Motor neuron (in vitro differentiated cells): Measurements from ENCODE around the gene CDKN1C. TPM values are rescaled to one million over a fixed set of nuclear protein-coding genes. Genes with fewer than 3 reads are reported as not detected.

Source experiments
- ATAC-seq, 8 experiments: fragments of 200-7000 bp; cut with Tn5 transposase; replicated peaks in 6 of 8; 2 replicates each; pipeline ENCODE4 v1.8.0; 2021; ENCODE audit warnings: mild to moderate bottlenecking in 8 of 8, moderate library complexity in 8 of 8
- H3K27ac ChIP-seq, 2 donors: fragments of 250-450 bp; sonication (Bioruptor Pico); 2 replicates each; pipeline ENCODE4 v1.9.0; 2021; ENCODE audit warnings: antibody characterized with exemption in 2 of 2, mild to moderate bottlenecking in 2 of 2, moderate library complexity in 1 of 2
- H3K4me1 ChIP-seq, 2 donors: fragments of 250-450 bp; sonication (Bioruptor Pico); replicated peaks in 1 of 2; 2 replicates each; pipeline ENCODE4 v1.6.1; 2021; ENCODE audit warnings: antibody characterized with exemption in 2 of 2, mild to moderate bottlenecking in 2 of 2, moderate library complexity in 1 of 2
- H3K4me3 ChIP-seq, 5 donors: fragments of 250-450 bp; sonication (Bioruptor Pico); 2 replicates each; pipeline ENCODE4 v1.9.0; 2021; ENCODE audit warnings: antibody characterized with exemption in 5 of 5, mild to moderate bottlenecking in 5 of 5, moderate library complexity in 4 of 5
- WGBS, 10 experiments: fragments of 450-650 bp; shearing (Covaris generic); methylation state at CpG; one replicate each; pipeline ENCODE4 v1.0.0; 2022; 5-methylcytosine and 5-hydroxymethylcytosine counted together
- in situ Hi-C, 9 experiments: fragments of 400-800 bp; cut with MboI; loops; one replicate each; pipeline ENCODE4 v1.15.0; 2021; ENCODE audit warnings: low sequenced_read_pairs in 9 of 9, low pct_unique_long_range_greater_than_20kb in 2 of 9; ENCODE audit not compliant: unreplicated experiment in 9 of 9
- total RNA-seq, 8 experiments: library from RNA; unstranded; fragments of 300-600 nt; gene quantifications; 2 replicates each; pipeline versions ENCODE4 v1.2.3 to v1.2.4, GENCODE V29; 2022

CDKN1C gene
- total RNA-seq, result 10 to 100 TPM in 7 of 8 experiments, 1 to 10 TPM in 1; 5.0 to 80.1 (median 37.8) TPM

DNA sequence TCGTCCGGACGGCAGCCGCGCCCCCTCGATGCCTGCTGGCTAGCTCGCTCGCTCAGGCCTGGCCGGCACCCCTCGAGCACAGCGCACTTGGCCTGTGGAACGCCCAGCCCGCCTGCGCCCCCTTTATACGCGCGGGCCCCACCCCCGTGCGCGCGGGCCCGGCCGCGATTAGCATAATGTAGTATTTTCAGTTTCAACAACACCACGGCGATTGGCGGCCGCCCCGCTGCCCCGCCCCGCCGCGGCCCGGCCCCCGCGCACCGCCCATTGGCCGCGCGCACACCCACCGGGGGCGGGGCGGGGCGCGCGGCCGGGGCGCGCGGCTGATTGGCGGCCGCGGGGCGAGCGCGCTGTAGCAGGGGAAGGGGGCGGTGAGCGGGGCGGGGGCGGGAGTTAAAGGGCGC is at the start of gene CDKN1C:
TSS of gene CDKN1C (minus strand) at position 98 of the 404 bp plus-strand sequence. CDS start 319 bp downstream, outside the sequence.
- H3K4me1 ChIP-seq, result peaks cover 36 to 41% of the 10 kb centered on the region in 2 donors
- WGBS, 10 experiments, result no CpG with 5 or more reads among the region's 61 CpGs
- in situ Hi-C loops, result loop anchor here in 8 of 9 experiments (5.0 to 25.0 kb wide), 8 partner anchors 198 to 698 kb away; partner anchors contain the start of genes KCNQ1OT1 (in 5 of the 8), TSSC4 (in 2 of the 8), KCNQ1 (in 1 of the 8) and TRPM5 (in 1 of the 8)
- H3K27ac ChIP-seq, result peak within 1 kb of the TSS; percentile 85 to 89
- peak; percentile 61 to 77 (median 63) for ATAC-seq
- peak within 1 kb of the TSS; percentile 65 to 85 (median 76) for H3K4me3 ChIP-seq

DNA sequence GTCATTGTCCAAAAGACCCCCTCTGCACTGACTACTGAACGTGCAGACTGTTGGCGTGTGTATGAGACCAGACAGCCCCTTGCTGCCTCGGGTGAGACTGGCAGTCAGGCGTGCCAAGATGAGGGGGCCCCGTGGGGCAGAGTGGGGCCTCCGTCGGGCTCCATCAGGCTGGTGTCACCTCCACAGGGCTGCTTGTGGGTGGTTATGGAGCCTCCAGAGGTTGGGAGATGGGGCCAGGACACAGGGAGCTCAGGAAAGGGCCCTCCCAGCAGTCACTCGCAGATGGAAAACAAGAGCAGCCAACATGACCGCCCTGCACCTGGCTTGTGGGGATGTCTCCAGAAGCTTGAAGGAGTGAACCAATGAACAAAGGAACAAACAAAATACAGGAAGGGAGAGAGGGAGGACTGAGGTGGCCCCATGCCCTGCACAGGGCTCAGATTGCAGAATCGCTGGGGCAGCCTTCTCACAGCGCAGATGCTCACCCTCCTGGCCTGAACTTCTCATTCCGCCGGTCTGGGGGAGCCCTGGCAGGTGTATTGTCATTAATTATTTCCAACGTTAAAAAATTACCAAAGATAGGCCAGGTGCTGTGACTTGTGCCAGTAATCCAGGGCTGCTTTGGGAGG is 49.1 kb upstream of the CDKN1C start:
- 47 to 100% (median 86%) methylated on average over 2 to 7 of the region's 14 CpGs; no CpG with 5 or more reads in 4 of the 10 experiments for WGBS, 10 experiments
- in situ Hi-C loops, result no loop called here
- Histone ChIP-seq H3K4me3 (no peak overlapping the region), H3K4me1 (peaks cover 2 to 10% of the 10 kb centered on the region in 2 donors), H3K27ac (no peak overlapping the region)
- no peak for ATAC-seq

DNA sequence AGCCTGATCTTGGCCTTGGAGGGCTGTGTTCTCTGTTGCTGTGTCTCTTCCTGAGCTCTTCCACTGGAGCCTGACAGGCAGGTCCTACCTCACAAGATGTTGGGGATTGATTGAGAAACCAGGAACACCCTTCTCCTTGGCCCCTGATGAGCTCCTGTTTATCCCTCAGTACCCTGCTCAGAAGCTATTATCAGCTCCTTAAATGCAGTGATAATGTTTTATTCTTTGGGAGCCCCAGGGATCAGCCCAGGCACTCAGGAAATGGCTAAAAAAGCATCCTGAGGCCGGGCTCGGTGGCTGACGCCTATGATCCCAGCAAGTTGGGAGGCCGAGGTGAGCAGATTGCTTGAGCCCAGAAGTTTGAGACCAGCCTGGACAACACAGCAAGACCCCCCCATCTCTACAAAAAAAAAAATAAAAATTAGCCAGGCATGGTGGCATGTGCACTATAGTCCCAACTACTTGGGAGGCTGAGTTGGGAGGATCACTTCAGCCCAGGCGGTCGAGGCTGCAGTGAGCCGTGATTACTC is 48.5 kb upstream of the CDKN1C start:
- Histone ChIP-seq H3K4me3 (no peak overlapping the region), H3K4me1 (peaks cover 2 to 12% of the 10 kb centered on the region in 2 donors), H3K27ac (no peak overlapping the region)
- WGBS, 10 experiments, result 64 to 100% (median 90%) methylated on average over 2 to 4 of the region's 7 CpGs; no CpG with 5 or more reads in 5 of the 10 experiments
- in situ Hi-C loops, result no loop called here
- ATAC-seq, result no peak

DNA sequence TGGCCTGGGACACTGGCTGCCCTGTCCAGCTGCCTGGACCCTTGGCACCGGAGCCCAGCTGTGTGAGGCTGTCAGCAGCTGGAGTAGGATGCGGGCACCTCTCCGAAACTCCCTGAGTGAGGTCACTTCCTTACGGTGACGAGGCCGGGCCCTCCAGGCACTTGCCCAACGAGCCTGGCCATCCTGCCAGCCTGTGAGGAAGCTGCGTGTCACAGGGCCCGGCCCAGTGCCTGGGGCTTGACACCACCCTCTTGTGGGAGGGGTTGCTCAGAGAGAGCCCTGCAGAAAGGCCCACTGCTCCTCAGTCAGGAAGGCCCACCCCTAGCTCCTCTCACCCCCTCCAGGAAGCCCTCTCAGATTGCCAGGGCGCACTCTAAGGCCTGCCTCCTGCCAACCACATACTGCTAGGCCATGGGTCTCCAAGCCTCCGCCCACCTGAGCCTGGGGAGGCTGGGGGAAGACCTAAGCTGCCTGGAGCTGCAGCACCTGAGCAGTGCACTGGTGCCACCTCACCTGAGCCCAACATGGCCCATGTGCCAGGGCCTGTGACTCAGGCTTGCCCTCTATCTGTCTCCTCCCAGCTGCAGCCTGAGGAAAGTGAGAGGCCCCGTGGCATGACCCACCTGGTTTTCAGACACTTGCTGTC is 47.9 kb upstream of the CDKN1C start:
- H3K4me3 ChIP-seq, result no peak overlapping the region
- no peak overlapping the region for H3K27ac ChIP-seq
- in situ Hi-C loops, result no loop called here
- 0 to 100% (median 64%) methylated on average over 1 to 5 of the region's 12 CpGs; no CpG with 5 or more reads in 7 of the 10 experiments for WGBS, 10 experiments
- peaks cover 3 to 12% of the 10 kb centered on the region in 2 donors for H3K4me1 ChIP-seq
- ATAC-seq, result peak in 3 of 8 experiments; percentile 2 to 57 (median 9)

DNA sequence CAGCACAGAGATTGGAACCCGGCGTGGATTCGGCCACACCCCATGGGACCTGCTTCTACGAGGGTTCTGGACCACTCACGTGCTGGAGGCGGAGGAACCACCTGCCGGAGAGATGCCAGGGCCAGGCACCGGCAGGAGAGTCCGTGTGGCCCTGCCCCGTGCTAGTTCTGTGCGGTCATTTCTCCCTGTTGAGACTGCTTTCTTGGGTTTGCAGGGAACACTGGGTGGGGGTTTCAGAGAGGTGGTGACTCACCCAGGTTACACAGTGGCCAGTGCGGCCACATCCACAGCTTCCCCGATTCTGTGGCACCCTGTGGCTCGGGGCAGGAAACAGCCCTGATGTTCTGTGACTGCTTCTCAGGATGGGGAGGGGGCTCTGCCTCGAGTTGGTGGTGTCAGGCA is 47.3 kb upstream of the CDKN1C start:
- peak in 6 of 8 experiments; percentile 0 to 37 (median 10) for ATAC-seq
- in situ Hi-C loops, result no loop called here

DNA sequence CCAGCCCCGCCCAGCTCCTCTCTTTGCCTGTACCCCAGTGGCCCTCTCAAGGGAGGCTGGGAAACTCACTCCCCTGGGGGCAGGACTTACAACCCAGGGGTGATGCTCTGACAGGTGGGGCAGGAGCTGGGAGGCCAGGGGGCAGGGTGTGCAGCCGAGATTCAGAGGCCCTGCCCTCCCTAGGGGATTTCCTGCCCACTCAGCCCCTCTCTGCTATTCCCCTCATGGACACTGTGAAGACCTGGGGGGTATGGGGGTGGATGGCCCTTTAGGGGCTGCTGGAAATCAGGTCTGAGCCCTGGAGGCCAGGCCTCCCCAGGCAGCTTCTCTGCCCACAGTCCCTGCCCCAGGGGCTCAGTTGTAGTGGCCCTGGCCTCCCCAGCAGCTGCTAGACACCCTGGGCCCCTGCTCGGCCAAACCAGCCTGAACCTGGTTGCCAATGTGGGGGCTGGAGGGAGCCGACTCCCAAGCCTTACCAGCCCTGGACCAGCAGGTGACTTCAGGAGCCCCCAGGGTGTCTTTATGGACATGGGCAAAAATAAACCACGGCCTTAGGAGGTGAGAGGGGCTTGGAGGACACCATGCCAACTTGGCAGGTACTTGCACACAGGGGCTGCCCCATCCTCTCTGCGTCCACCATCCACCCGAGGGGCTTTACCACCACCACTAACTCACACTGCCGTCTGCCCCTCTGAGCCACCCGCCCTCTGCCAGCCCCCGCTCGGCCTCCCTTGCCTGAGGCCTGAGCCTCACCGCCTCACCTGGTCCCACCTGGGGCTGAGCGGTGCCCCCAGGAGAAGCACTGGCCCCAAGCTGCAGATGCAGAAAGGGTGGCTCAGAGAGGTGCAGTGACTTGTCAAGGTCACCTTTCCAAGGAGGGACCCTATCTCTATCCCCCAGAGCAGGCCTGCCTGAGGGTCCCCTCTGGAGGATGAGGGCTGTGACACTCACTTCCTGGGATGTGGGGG is 46.5 kb upstream of the CDKN1C start:
- Histone ChIP-seq H3K27ac (no peak overlapping the region), H3K4me3 (no peak overlapping the region), H3K4me1 (peaks cover 7 to 12% of the 10 kb centered on the region in 2 donors)
- no peak for ATAC-seq
- in situ Hi-C loops, result no loop called here
- 20 to 100% methylated on average over 1 of the region's 13 CpGs; no CpG with 5 or more reads in 8 of the 10 experiments for WGBS, 10 experiments

More for the DNA sequence above, 47.3 kb upstream of the CDKN1C start:
- WGBS, 10 experiments, result 0 to 90% (median 26%) methylated on average over 1 to 3 of the region's 15 CpGs; no CpG with 5 or more reads in 6 of the 10 experiments
- Histone ChIP-seq H3K4me1 (peaks cover 7 to 12% of the 10 kb centered on the region in 2 donors), H3K27ac (no peak overlapping the region), H3K4me3 (no peak overlapping the region)

DNA sequence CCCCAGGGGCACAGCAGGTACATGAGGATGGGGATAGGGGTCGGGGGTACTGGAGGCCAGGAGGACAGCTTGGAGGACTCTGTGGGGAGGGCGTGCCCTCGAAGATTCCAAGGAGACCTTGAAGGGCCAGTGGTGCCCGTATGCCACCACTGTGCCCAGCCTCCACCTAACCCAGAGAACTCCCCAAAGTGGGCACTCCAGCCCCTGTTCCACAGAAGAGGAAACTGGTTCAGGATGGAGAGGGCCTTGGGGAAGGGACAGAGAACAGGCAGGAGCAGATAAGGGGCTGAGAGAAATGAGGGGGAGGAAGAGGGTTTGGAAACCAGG is 45.8 kb upstream of the CDKN1C start:
- Histone ChIP-seq H3K27ac (no peak overlapping the region), H3K4me1 (peaks cover 7 to 12% of the 10 kb centered on the region in 2 donors), H3K4me3 (no peak overlapping the region)
- ATAC-seq, result no peak
- 20 to 100% (median 50%) methylated on average over 1 of the region's 4 CpGs; no CpG with 5 or more reads in 7 of the 10 experiments for WGBS, 10 experiments
- in situ Hi-C loops, result no loop called here

DNA sequence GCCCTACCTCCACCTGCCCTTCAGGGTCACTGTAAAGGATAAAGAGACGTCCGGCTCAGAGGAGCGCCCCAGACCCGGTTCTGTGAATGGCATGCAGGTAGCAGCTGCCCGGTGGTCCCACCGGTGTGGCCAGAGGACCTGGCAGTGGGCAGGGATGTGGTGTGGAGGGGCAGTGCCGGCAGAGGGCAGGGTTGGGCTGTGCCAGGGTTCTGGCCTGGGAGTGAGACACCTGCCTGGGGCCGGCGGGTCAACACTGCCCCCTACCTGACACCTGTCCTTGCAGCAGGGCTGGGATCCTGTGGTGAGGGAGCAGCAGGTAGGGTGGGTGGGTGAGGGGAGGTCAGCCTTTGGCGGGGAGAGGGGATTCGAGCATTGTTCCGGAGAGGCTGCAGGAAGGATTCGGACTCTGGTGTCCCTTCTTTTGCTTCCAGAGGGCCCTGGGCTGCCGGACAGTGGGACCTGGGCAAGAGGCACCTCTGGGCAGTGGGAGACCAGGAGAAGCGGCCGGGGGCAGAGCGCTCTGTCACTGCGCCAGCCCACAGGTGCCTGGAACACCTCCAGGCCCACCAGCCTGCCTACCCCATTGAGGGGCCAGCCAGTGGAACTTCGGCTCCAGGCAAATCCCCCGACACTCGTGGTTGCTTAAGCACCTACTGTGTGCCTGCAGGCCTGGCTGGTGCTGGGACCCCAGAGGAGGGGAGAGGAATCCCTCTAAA is 45.3 kb upstream of the CDKN1C start:
- in situ Hi-C loops, result no loop called here
- 0 to 37% (median 33%) methylated on average over 1 to 5 of the region's 21 CpGs; no CpG with 5 or more reads in 7 of the 10 experiments for WGBS, 10 experiments
- peaks cover 7 to 12% of the 10 kb centered on the region in 2 donors for H3K4me1 ChIP-seq
- peak overlapping the region in 1 of 2 donors; percentile 58 for H3K27ac ChIP-seq
- peak overlapping the region in 1 of 5 donors; percentile 53 for H3K4me3 ChIP-seq
- ATAC-seq, result peak in 6 of 8 experiments; percentile 17 to 47 (median 42)

DNA sequence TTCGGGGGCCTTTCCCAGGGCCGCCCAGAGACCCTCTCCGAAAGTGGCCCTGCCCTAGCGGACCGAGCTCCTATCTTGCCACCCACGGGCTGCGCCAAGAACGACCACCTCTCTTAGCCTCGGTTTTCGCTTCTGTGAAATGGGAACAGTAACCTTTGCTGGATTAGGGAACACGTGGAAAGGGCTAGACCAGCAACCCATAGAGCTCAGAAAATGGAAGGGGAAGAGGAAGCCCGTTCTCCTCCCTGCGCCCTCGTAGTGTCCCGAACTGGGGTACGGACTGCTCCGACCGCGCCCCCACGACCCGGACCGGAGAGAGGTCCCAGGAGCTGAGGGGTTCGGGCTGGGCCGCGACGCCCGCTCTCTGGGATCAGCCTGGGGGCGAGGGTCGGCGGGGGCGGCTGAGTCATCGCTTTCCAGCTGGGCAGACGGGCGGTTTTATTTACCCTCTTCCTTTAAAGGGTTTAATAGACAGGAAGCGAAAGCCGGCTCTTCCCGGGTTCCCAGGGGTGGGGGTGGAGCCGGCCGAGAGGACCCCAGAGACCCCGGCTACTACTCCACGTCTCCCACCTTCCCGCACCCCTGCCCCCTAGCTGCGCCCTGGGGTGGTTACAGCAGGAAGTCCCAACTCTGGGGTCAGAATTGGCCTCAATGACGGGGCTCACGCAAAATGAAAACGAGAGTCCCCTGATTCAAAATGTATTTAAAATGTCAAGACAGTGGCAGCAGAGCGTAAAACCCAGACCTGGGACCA is 44.6 kb upstream of the CDKN1C start:
- H3K4me3 ChIP-seq, result peak overlapping the region in 3 of 5 donors; percentile 3 to 53 (median 49)
- peak overlapping the region in 1 of 2 donors; percentile 58 for H3K27ac ChIP-seq
- WGBS, 10 experiments, result 7 to 27% (median 11%) methylated on average over 2 to 6 of the region's 47 CpGs; no CpG with 5 or more reads in 4 of the 10 experiments
- in situ Hi-C loops, result no loop called here
- peaks cover 7 to 12% of the 10 kb centered on the region in 2 donors for H3K4me1 ChIP-seq
- peak in 7 of 8 experiments; percentile 0 to 33 (median 26) for ATAC-seq

DNA sequence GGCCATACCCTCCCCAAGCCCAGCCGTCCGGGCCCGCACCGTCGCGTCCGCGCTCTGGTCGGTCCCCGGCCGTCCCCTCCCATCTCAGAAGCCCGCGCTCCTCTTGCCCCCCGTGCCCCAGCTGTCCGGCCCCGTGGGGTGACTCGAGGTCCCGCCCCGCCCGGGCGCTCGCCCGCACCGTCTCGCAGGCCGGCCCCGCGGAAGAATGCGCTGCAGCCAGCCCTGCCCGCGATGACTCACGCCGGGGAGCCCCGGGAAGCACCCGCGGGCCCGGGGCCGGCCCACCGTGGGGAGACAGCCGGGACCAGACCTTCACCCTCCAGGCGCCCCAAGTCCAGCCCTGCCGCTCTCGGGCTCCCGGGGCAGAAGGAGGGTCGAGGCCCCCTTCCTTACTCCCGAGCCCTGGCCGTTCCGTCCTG is 44.0 kb upstream of the CDKN1C start:
- Histone ChIP-seq H3K4me1 (peaks cover 7 to 12% of the 10 kb centered on the region in 2 donors), H3K4me3 (peak overlapping the region in 3 of 5 donors; percentile 9 to 53 (median 49)), H3K27ac (peak overlapping the region in 1 of 2 donors; percentile 58)
- in situ Hi-C loops, result no loop called here
- peak; percentile 13 to 62 (median 42) for ATAC-seq
- no CpG with 5 or more reads among the region's 48 CpGs for WGBS, 10 experiments
